ENCODE data around the gene ARHGAP26.
"Not testable (repeated sequence)": the region's sequence is repeated elsewhere in the genome, so short reads cannot be mapped to it uniquely, and the experiment has no call there.

ARHGAP26 gene

DNA sequence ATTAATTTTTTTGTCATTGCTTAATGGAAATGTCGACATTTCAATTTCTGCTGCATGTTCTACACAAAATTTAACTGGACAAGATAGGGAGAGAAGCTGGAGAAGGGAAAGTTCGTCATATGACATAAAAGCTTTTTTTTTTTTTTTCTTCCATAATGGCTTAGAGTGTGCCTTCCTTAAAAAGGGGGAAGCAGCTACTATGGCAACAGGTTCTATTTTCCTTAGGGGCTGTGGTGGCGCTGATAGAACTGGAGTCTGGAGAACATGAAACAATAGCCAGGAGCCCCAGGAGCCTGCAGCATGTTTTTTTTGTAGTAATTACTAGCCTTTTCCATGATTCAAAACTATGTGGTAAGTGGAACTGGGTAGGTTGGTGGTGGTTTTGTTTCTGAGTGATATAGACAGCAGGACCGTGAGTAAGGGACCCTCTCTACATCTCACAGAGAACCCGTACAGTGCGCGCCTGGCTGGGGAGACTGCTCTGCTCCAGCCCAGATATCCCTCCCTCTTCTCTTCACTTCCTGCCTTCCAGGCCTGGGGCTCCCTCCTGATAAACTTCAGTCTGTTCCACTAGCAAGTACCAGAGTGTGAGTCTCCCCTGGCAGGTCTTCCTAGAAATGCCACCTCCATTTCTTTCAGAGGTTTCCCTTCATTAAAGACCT, 331.7 kb downstream of the ARHGAP26 start:
- Mint-ChIP-seq H3K4me3 (peak overlapping the region; percentile 52), H3K4me1 (ENCODE audit: low read depth) (peaks cover 26% of the 10 kb centered on the region)

DNA sequence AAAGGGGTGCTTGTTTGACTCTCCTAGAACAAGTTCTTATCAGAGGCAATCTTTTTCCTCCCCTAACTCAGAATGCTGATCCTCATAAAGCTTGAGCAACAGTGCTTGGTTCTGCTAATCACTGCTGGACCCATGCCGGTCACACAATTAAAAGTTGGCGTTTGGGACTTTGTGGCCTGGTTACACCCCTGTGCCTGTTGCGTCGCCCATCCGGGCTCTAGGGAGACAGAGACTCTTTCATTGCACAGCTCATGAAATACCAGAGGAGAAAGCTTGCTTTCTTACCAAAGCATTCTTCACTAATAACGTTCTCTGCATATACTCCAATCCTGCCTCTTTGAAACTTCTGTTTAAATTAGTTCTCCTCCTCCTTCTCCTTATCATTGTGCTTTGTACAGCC, 332.2 kb downstream of the ARHGAP26 start:
- no peaks in the 10 kb centered on the region for H3K27me3 Mint-ChIP-seq (ENCODE audit: low read depth)
- no peaks in the 10 kb centered on the region for H3K9me3 Mint-ChIP-seq
- peaks cover 26% of the 10 kb centered on the region for H3K4me1 Mint-ChIP-seq (ENCODE audit: low read depth)
- no peak for DNase-seq (ENCODE audit: low spot score)
- H3K36me3 Mint-ChIP-seq (ENCODE audit: low read depth) = peaks cover 7% of the 10 kb centered on the region
- H3K4me3 Mint-ChIP-seq = no peak overlapping the region
- H3K27ac Mint-ChIP-seq = no peak overlapping the region

More for the DNA sequence above, 331.7 kb downstream of the ARHGAP26 start:
- H3K27me3 Mint-ChIP-seq (ENCODE audit: low read depth) = no peaks in the 10 kb centered on the region
- H3K9me3 Mint-ChIP-seq = no peaks in the 10 kb centered on the region
- H3K27ac Mint-ChIP-seq = peak overlapping the region; percentile 88
- DNase-seq (ENCODE audit: low spot score) = peak; percentile 67
- H3K36me3 Mint-ChIP-seq (ENCODE audit: low read depth) = peaks cover 7% of the 10 kb centered on the region

DNA sequence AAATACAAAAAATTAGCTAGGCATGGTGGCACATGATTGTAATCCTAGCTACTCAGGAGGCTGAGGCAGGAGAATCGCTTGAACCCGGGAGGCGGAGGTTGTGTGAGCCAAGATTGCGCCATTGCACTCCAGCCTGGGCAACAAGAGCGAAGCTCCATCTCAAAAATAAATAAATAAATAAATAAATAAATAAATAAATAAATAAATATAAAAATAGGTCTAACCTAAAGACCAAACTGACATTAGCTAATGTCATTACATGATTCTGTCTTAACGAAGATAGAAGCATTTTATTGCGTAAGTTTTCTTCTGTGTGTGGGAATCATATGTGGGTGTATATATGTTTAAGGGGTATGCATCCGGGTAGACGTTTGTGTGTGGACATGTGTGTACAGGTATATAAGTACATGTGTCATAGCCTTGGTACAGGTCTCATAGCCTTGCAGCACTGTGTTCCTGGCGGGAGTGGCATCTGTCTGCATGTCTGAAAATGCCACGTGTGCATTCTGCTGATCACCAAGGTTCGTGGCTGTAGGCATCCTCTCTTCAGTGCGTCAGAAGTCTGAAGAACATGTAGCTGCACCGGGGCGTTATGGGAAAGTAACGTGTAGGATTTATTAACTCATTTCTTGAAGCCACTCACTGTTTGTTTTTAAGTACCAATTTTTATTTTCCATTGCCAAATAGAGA, 335.2 kb downstream of the ARHGAP26 start:
- no peak for DNase-seq (ENCODE audit: low spot score)
- Mint-ChIP-seq H3K27ac (no peak overlapping the region), H3K4me3 (no peak overlapping the region), H3K9me3 (no peaks in the 10 kb centered on the region), H3K36me3 (ENCODE audit: low read depth) (peaks cover 6% of the 10 kb centered on the region), H3K27me3 (ENCODE audit: low read depth) (no peaks in the 10 kb centered on the region), H3K4me1 (ENCODE audit: low read depth) (peaks cover 27% of the 10 kb centered on the region)

DNA sequence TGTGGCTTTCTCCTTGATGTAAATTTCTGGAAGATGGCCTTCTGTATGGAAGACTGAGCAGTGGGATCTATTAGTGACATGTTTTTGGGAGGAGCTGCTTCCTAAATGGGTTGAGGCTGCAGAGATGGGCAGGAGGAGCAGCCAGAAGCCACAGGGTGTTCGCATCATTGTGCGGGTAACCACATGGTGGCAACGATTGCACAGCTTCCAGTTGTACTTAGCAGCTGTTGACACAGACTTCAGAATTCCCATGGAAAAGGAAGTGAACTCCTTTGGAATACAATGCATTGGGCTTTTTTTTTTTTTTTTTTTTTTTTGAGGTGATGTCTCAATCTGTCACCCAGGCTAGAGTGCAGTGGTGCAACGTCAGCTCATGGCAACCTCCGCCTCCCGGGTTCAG, 336.0 kb downstream of the ARHGAP26 start:
- no peak overlapping the region for H3K4me3 Mint-ChIP-seq
- peaks cover 6% of the 10 kb centered on the region for H3K36me3 Mint-ChIP-seq (ENCODE audit: low read depth)
- H3K27me3 Mint-ChIP-seq (ENCODE audit: low read depth) = no peaks in the 10 kb centered on the region
- H3K27ac Mint-ChIP-seq = no peak overlapping the region
- no peak for DNase-seq (ENCODE audit: low spot score)
- peaks cover 19% of the 10 kb centered on the region for H3K4me1 Mint-ChIP-seq (ENCODE audit: low read depth)
- no peaks in the 10 kb centered on the region for H3K9me3 Mint-ChIP-seq

- Mint-ChIP-seq H3K36me3 (ENCODE audit: low read depth) (no peaks in the 10 kb centered on the region), H3K27ac (no peak overlapping the region), H3K4me1 (ENCODE audit: low read depth) (peaks cover 9% of the 10 kb centered on the region), H3K4me3 (no peak overlapping the region), H3K27me3 (ENCODE audit: low read depth) (no peaks in the 10 kb centered on the region), H3K9me3 (no peaks in the 10 kb centered on the region)
- DNase-seq (ENCODE audit: low spot score) = no peak
Observed at GRCh38 chr5:143108498-143109128, 338.4 kb downstream of the ARHGAP26 start.

DNA sequence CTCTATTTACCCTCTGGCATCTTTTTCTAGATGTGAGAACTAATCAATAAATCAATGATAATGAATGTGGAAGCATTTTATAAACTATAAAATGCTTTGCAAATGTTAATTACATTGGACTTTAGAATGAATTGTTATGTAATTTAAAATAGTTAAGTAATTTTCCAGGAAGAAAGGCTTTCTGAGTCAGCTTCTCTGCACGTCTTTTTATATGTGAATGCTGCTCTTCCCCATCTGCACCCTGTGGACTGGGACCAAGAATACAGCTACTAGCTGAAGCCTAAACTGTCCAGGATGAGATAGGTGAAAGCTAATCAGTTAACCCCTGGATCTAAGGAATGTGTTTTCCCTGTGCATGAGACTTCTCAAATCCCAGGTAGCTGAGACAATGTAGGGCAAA, 340.4 kb downstream of the ARHGAP26 start:
- Mint-ChIP-seq H3K36me3 (ENCODE audit: low read depth) (no peaks in the 10 kb centered on the region), H3K9me3 (no peaks in the 10 kb centered on the region), H3K27ac (no peak overlapping the region), H3K27me3 (ENCODE audit: low read depth) (no peaks in the 10 kb centered on the region), H3K4me3 (no peak overlapping the region), H3K4me1 (ENCODE audit: low read depth) (peaks cover 14% of the 10 kb centered on the region)
- DNase-seq (ENCODE audit: low spot score) = no peak

DNA sequence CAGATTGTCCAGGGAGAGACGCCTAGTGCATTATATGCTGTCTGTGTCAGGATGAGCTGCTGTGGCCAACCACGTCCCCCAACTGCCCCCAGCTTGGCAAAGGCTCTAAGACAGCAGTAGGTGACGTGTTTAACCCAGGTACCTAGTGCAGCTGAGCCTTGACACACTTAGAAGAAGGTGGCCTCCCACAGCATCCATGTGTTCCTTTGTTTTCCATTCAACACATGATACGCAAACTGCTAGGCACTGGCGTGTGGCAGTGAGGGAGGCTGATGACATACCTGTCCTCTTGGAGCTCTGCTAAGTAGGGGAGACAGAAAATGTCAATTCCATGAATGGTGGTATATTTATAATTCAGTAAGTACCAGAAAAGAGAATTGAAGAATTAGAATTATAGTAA, 341.6 kb downstream of the ARHGAP26 start:
- H3K36me3 Mint-ChIP-seq (ENCODE audit: low read depth) = no peaks in the 10 kb centered on the region
- no peaks in the 10 kb centered on the region for H3K9me3 Mint-ChIP-seq
- no peaks in the 10 kb centered on the region for H3K27me3 Mint-ChIP-seq (ENCODE audit: low read depth)
- H3K27ac Mint-ChIP-seq = no peak overlapping the region
- DNase-seq (ENCODE audit: low spot score) = no peak
- peaks cover 8% of the 10 kb centered on the region for H3K4me1 Mint-ChIP-seq (ENCODE audit: low read depth)
- H3K4me3 Mint-ChIP-seq = no peak overlapping the region

DNA sequence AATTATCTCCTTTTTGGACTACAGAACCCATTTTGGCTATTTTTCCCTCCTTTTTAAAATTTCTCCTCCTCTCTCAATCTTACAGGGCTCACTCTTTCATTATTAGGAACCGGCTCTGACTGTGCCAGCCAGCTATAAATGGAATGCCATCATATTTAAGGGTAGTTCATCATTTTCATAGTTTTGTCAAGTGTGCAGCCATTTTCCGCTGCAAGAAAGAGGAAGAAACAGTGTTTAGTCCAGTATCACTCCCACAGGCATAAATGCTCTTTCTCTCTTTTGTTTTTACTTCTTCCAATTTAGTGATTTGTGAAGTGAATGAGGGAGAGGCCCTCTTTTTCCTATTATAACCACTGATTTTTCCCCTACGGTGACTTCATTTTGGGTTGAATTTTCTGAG, 343.3 kb downstream of the ARHGAP26 start:
- no peak overlapping the region for H3K27ac Mint-ChIP-seq
- H3K36me3 Mint-ChIP-seq (ENCODE audit: low read depth) = no peaks in the 10 kb centered on the region

DNA sequence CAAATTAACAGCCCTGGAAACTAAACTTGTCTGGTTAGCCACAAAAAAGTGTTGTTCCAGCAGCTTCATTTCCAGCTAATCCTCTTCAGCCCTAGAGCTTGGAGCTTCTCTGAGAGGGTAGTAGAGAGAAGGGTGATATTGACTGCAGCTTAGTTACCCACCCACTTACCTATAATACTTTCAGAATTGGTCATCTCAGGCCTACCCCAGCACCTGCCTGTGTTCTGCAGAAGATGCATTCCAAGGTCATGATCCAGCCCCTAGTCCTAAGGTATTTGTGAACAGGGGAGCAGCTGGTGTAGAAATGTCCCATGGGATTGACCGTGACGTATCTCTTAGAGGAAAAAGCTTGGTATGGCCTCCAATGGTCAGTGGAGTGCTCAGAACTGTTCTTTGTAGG, 344.3 kb downstream of the ARHGAP26 start:
- H3K9me3 Mint-ChIP-seq = no peaks in the 10 kb centered on the region
- no peak overlapping the region for H3K27ac Mint-ChIP-seq
- DNase-seq (ENCODE audit: low spot score) = no peak
- H3K27me3 Mint-ChIP-seq (ENCODE audit: low read depth) = no peaks in the 10 kb centered on the region
- H3K4me3 Mint-ChIP-seq = no peak overlapping the region
- no peaks in the 10 kb centered on the region for H3K36me3 Mint-ChIP-seq (ENCODE audit: low read depth)
- peaks cover 17% of the 10 kb centered on the region for H3K4me1 Mint-ChIP-seq (ENCODE audit: low read depth)

More for the DNA sequence above, 343.3 kb downstream of the ARHGAP26 start:
- no peaks in the 10 kb centered on the region for H3K9me3 Mint-ChIP-seq
- H3K4me3 Mint-ChIP-seq = no peak overlapping the region
- H3K27me3 Mint-ChIP-seq (ENCODE audit: low read depth) = no peaks in the 10 kb centered on the region
- H3K4me1 Mint-ChIP-seq (ENCODE audit: low read depth) = peaks cover 10% of the 10 kb centered on the region
- no peak for DNase-seq (ENCODE audit: low spot score)

GRCh38 chr5:143115381-143115780, 345.2 kb downstream of the ARHGAP26 start:
- no peaks in the 10 kb centered on the region for H3K9me3 Mint-ChIP-seq
- no peaks in the 10 kb centered on the region for H3K27me3 Mint-ChIP-seq (ENCODE audit: low read depth)

GRCh38 chr5:143116814-143117213, 346.6 kb downstream of the ARHGAP26 start:
- Mint-ChIP-seq H3K27ac (no peak overlapping the region), H3K27me3 (ENCODE audit: low read depth) (no peaks in the 10 kb centered on the region), H3K36me3 (ENCODE audit: low read depth) (peaks cover 13% of the 10 kb centered on the region), H3K4me3 (no peak overlapping the region), H3K4me1 (ENCODE audit: low read depth) (peaks cover 22% of the 10 kb centered on the region), H3K9me3 (no peaks in the 10 kb centered on the region)
- no peak for DNase-seq (ENCODE audit: low spot score)

More at GRCh38 chr5:143115381-143115780, 345.2 kb downstream of the ARHGAP26 start:
- H3K4me3 Mint-ChIP-seq = no peak overlapping the region
- H3K36me3 Mint-ChIP-seq (ENCODE audit: low read depth) = peaks cover under 1% of the 10 kb centered on the region
- peaks cover 20% of the 10 kb centered on the region for H3K4me1 Mint-ChIP-seq (ENCODE audit: low read depth)
- DNase-seq (ENCODE audit: low spot score) = no peak
- no peak overlapping the region for H3K27ac Mint-ChIP-seq

GRCh38 chr5:143117821-143118220, 347.6 kb downstream of the ARHGAP26 start:
- Mint-ChIP-seq H3K36me3 (ENCODE audit: low read depth) (peaks cover 19% of the 10 kb centered on the region), H3K27ac (peak overlapping the region; percentile 4), H3K4me1 (ENCODE audit: low read depth) (peaks cover 22% of the 10 kb centered on the region), H3K27me3 (ENCODE audit: low read depth) (no peaks in the 10 kb centered on the region), H3K9me3 (no peaks in the 10 kb centered on the region), H3K4me3 (no peak overlapping the region)
- DNase-seq (ENCODE audit: low spot score) = no peak

- Mint-ChIP-seq H3K27ac (no peak overlapping the region), H3K9me3 (no peaks in the 10 kb centered on the region), H3K36me3 (ENCODE audit: low read depth) (peaks cover 19% of the 10 kb centered on the region), H3K4me3 (no peak overlapping the region), H3K4me1 (ENCODE audit: low read depth) (peaks cover 22% of the 10 kb centered on the region), H3K27me3 (ENCODE audit: low read depth) (no peaks in the 10 kb centered on the region)
- no peak for DNase-seq (ENCODE audit: low spot score)
Observed at GRCh38 chr5:143118222-143118621, 348.0 kb downstream of the ARHGAP26 start.

GRCh38 chr5:143118818-143119217, 348.6 kb downstream of the ARHGAP26 start:
- not testable (repeated sequence) for H3K27ac Mint-ChIP-seq; H3K27me3 Mint-ChIP-seq (ENCODE audit: low read depth); DNase-seq (ENCODE audit: low spot score); H3K4me3 Mint-ChIP-seq; H3K9me3 Mint-ChIP-seq
- Mint-ChIP-seq H3K36me3 (ENCODE audit: low read depth) (peaks cover 19% of the 10 kb centered on the region), H3K4me1 (ENCODE audit: low read depth) (peaks cover 22% of the 10 kb centered on the region)

All from T-helper 2 cell treated with Interferon-gamma antibody and Interleukin-4, amounts not matched to agents 5 μg/mL and 100 μg/mL, for 36 hours (primary cell).